ENCODE data around the gene TEF. TPM values are rescaled to one million over a fixed set of nuclear protein-coding genes. Genes with fewer than 3 reads are reported as not detected.
"Not testable (repeated sequence)": the region's sequence is repeated elsewhere in the genome, so short reads cannot be mapped to it uniquely, and the experiment has no call there.

TEF gene
- total and polyA plus RNA-seq, 3 donors from 2014 or later: 25.6 to 40.9 (median 32.8) TPM

GRCh38 chr22:41431656-41432055, 49.9 kb downstream of the TEF start:
- Histone ChIP-seq H3K4me3 (no peak overlapping the region), H3K4me1 (no peaks in the 10 kb centered on the region), H3K9me3 (no peaks in the 10 kb centered on the region), H3K27ac (no peak overlapping the region), H3K36me3 (ENCODE audit: low read depth, missing control alignments) (no peaks in the 10 kb centered on the region), H3K27me3 (no peaks in the 10 kb centered on the region)
- TF ChIP-seq, protein P1, sequence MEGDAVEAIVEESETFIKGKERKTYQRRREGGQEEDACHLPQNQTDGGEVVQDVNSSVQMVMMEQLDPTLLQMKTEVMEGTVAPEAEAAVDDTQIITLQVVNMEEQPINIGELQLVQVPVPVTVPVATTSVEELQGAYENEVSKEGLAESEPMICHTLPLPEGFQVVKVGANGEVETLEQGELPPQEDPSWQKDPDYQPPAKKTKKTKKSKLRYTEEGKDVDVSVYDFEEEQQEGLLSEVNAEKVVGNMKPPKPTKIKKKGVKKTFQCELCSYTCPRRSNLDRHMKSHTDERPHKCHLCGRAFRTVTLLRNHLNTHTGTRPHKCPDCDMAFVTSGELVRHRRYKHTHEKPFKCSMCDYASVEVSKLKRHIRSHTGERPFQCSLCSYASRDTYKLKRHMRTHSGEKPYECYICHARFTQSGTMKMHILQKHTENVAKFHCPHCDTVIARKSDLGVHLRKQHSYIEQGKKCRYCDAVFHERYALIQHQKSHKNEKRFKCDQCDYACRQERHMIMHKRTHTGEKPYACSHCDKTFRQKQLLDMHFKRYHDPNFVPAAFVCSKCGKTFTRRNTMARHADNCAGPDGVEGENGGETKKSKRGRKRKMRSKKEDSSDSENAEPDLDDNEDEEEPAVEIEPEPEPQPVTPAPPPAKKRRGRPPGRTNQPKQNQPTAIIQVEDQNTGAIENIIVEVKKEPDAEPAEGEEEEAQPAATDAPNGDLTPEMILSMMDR (IDR thresholded peaks at IDR 0.05): no peak
- TF ChIP-seq POLR2A (IDR thresholded peaks at IDR 0.05): no peak
- no peak for DNase-seq
- WGBS, 2 donors: 85% methylated on average over 6 of the region's 6 CpGs
- intact Hi-C loops (cut with DNase I; ENCODE audit: low total_unique reads): no loop called here

DNA sequence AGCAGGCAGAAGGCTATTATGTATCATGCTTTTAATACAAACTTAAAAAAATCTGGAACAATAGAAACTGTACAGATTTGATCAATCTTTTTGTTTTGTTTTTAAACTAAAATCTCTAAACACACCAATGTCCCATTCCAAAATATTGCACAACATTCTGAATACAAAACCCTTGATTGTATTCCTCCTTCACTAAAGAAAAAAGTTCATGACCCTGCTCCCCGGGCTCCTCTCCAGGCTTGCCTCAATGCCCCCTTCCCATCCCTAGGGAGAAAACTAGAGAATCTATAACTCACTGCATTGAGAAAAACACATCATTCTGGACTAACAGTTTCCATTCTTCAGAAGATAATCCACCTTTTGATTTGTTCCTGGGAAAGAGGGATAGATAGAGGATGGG, 51.7 kb downstream of the TEF start:
- DNase-seq; intact Hi-C loops (cut with DNase I; ENCODE audit: low total_unique reads); H3K36me3 ChIP-seq (ENCODE audit: low read depth, missing control alignments): not testable (repeated sequence)

GRCh38 chr22:41434361-41435003, 52.7 kb downstream of the TEF start:
- WGBS, 2 donors: 57% methylated on average over 1 to 5 of the region's 5 CpGs
- H3K4me1 ChIP-seq; H3K27me3 ChIP-seq; intact Hi-C loops (cut with DNase I; ENCODE audit: low total_unique reads); H3K27ac ChIP-seq; H3K36me3 ChIP-seq (ENCODE audit: low read depth, missing control alignments); H3K4me3 ChIP-seq; H3K9me3 ChIP-seq; DNase-seq: not testable (repeated sequence)

More for the DNA sequence above, 51.7 kb downstream of the TEF start:
- H3K4me1 ChIP-seq, H3K27me3 ChIP-seq, H3K9me3 ChIP-seq, H3K27ac ChIP-seq, H3K4me3 ChIP-seq: not testable (repeated sequence)
- 75 to 82% methylated on average over 1 of the region's 1 CpG for whole genome bisulfite sequencing, 2 donors

- Histone ChIP-seq H3K36me3 (ENCODE audit: low read depth, missing control alignments) (no peaks in the 10 kb centered on the region), H3K4me3 (no peak overlapping the region), H3K27me3 (no peaks in the 10 kb centered on the region), H3K4me1 (peaks cover 6% of the 10 kb centered on the region), H3K9me3 (no peaks in the 10 kb centered on the region), H3K27ac (no peak overlapping the region)
- TF ChIP-seq, protein P1 (IDR thresholded peaks at IDR 0.05): no peak
- TF ChIP-seq POLR2A (IDR thresholded peaks at IDR 0.05): no peak
- intact Hi-C loops (cut with DNase I; ENCODE audit: low total_unique reads): no loop called here
- WGBS, 2 donors: 65 to 69% methylated on average over 4 of the region's 4 CpGs
- no peak for DNase-seq
These were observed 53.8 kb downstream of the TEF start for GRCh38 chr22:41435560-41435959.

- no peak for DNase-seq
- no peak overlapping the region for H3K27ac ChIP-seq
- peaks cover 6% of the 10 kb centered on the region for H3K4me1 ChIP-seq
- H3K36me3 ChIP-seq (ENCODE audit: low read depth, missing control alignments): no peaks in the 10 kb centered on the region
- intact Hi-C loops (cut with DNase I; ENCODE audit: low total_unique reads): no loop called here
- WGBS, 2 donors: 84 to 87% methylated on average over 12 to 23 of the region's 23 CpGs
- no peak overlapping the region for H3K4me3 ChIP-seq
- TF ChIP-seq, protein P1 (IDR thresholded peaks at IDR 0.05): no peak
- no peak for TF ChIP-seq POLR2A (IDR thresholded peaks at IDR 0.05)
- H3K27me3 ChIP-seq: no peaks in the 10 kb centered on the region
- no peaks in the 10 kb centered on the region for H3K9me3 ChIP-seq
These were observed 54.8 kb downstream of the TEF start for GRCh38 chr22:41436322-41437113.

Measured in testis (tissue), 3 donors.